Calu3 (cell line): ENCODE measurements around the gene HDLBP. TPM values are rescaled to one million over a fixed set of nuclear protein-coding genes. Genes with fewer than 3 reads are reported as not detected.

Experiments used
- BruUV-seq: library from RNA; stranded (reverse); fragments of 400-500 nt; replicated peaks from 2 replicates; lab custom pipeline; 2021; lab: Mats Ljungman, UMichigan
- CTCF ChIA-PET: fragments of 300-600 bp; sonication (Branson Sonifier 250); formaldehyde crosslinking; loops from one replicate; lab custom pipeline; 2022; ENCODE audit warnings: antibody characterized with exemption; lab: Charles Lee
- DNase-seq: peaks from one replicate; pipeline ENCODE4 v3.0.0; 2022
- H3K27ac Mint-ChIP-seq: one replicate; pipeline ENCODE4 v1.8.0; 2022; ENCODE audit warnings: mixed read lengths; ENCODE audit not compliant: unreplicated experiment
- H3K27me3 Mint-ChIP-seq: one replicate; pipeline ENCODE4 v1.8.0; 2022; ENCODE audit warnings: mixed read lengths; ENCODE audit not compliant: unreplicated experiment
- H3K36me3 Mint-ChIP-seq: one replicate; pipeline ENCODE4 v1.8.0; 2022; ENCODE audit warnings: mild to moderate bottlenecking, moderate library complexity, mixed read lengths; ENCODE audit not compliant: insufficient read depth, unreplicated experiment
- H3K4me1 Mint-ChIP-seq: one replicate; pipeline ENCODE4 v1.8.0; 2022; ENCODE audit warnings: mild to moderate bottlenecking, low read depth, mixed read lengths; ENCODE audit not compliant: unreplicated experiment
- H3K4me3 Mint-ChIP-seq: one replicate; pipeline ENCODE4 v1.8.0; 2022; ENCODE audit warnings: mild to moderate bottlenecking, low read depth, moderate library complexity, mixed read lengths; ENCODE audit not compliant: unreplicated experiment
- H3K9me3 Mint-ChIP-seq: one replicate; pipeline ENCODE4 v1.8.0; 2022; ENCODE audit warnings: low read depth, mixed read lengths; ENCODE audit not compliant: unreplicated experiment
- intact Hi-C: fragments of 100-400 bp; cut with micrococcal nuclease; formaldehyde crosslinking; loops from one replicate; pipeline ENCODE4 v1.10.0; 2022; ENCODE audit not compliant: unreplicated experiment
- total RNA-seq: library from RNA; stranded (reverse); gene quantifications from 2 replicates; pipeline ENCODE4 v1.2.3, GENCODE V29; 2022
- TF ChIP-seq, protein P1 (sequence below): fragments of 200-600 bp; IDR thresholded peaks from one replicate; pipeline ENCODE4 v1.8.0; 2022; ENCODE audit warnings: antibody characterized with exemption; ENCODE audit not compliant: unreplicated experiment

The HDLBP gene
- total RNA-seq, 1 experiment from 2014 or later: 493 TPM

DNA sequence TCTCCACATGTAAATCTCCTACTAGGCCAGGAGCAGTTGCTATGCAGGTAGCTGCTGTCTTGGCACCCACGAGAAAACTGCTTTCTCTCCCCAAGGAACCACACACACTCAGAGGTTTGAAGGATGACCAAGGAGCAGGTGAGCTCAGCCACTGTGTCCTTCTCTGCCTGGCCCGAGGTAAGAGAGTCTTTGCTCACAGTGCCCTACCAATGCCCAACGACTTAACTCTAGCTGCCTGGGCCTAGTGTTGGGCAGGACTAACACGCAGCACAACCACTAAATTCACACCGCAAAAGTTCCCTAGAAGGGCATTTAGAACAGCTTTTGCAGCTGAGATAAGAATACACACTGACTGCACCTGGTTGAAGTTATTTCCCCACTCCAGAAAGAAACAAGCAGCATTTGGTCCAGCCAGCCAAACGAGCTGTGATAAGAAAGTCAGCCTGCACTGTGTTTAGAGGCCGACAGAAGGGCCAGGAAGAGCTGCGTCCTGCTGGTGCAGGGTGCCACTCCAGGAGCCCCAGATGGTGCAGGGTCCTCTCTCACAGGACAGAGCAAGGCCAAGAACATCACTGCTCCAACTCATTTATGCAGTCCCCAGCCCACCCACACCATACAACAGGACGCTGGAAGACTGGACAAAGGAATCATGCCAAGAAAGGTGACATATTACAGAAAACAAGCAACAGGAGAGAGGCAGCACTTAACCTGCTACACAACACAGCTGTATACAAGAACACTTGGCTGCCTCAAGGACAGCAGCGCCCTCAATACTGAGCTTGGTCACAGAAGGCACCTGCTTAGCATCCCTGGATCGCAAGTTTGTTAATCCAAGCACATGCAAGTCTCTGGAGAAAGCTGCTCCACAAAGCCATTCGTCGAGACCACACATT lies 12.5 kb downstream of the HDLBP start:
- Mint-ChIP-seq H3K27ac (no peak overlapping the region), H3K4me3 (no peak overlapping the region), H3K4me1 (peaks cover 27% of the 10 kb centered on the region), H3K27me3 (no peaks in the 10 kb centered on the region), H3K36me3 (no peaks in the 10 kb centered on the region), H3K9me3 (no peaks in the 10 kb centered on the region)
- intact Hi-C loops: no loop called here
- TF ChIP-seq, protein P1, sequence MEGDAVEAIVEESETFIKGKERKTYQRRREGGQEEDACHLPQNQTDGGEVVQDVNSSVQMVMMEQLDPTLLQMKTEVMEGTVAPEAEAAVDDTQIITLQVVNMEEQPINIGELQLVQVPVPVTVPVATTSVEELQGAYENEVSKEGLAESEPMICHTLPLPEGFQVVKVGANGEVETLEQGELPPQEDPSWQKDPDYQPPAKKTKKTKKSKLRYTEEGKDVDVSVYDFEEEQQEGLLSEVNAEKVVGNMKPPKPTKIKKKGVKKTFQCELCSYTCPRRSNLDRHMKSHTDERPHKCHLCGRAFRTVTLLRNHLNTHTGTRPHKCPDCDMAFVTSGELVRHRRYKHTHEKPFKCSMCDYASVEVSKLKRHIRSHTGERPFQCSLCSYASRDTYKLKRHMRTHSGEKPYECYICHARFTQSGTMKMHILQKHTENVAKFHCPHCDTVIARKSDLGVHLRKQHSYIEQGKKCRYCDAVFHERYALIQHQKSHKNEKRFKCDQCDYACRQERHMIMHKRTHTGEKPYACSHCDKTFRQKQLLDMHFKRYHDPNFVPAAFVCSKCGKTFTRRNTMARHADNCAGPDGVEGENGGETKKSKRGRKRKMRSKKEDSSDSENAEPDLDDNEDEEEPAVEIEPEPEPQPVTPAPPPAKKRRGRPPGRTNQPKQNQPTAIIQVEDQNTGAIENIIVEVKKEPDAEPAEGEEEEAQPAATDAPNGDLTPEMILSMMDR: no peak
- no TSS peak for BruUV-seq
- CTCF ChIA-PET: interaction anchor here (0.9 to 1.1 kb wide), 2 partner anchors 11 to 12 kb away, joined by 3 read pairs; no protein-coding TSS in a partner anchor
- no peak for DNase-seq

DNA sequence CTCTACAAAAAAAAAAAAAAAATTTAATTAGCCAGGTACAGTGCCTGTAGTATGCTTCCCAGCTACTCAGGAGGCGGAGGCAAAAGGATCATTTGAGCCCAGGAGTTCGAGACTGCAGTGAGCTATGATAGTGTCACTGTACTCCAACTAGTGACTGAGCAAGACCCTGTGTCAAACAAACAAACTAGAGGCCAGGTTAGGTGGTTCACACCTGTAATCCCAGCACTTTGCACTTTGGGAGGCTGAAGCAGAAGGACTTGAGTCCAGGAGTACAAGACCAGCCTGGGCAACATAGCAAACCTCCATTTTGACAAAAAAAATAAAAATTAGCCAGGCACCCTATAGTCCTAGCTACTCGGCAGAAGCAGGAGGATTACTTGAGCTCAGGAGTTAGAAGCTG lies 13.4 kb downstream of the HDLBP start:
- BruUV-seq: no TSS peak
- no peak for DNase-seq
- H3K4me3 Mint-ChIP-seq: no peak overlapping the region
- intact Hi-C loops: no loop called here
- H3K4me1 Mint-ChIP-seq: peaks cover 27% of the 10 kb centered on the region
- H3K9me3 Mint-ChIP-seq: no peaks in the 10 kb centered on the region
- no peak overlapping the region for H3K27ac Mint-ChIP-seq
- no peaks in the 10 kb centered on the region for H3K27me3 Mint-ChIP-seq
- CTCF ChIA-PET: interaction anchor here (0.6 to 0.9 kb wide), 2 partner anchors 10 to 276 kb away, joined by 3 to 9 read pairs; no protein-coding TSS in a partner anchor
- H3K36me3 Mint-ChIP-seq: peaks cover 5% of the 10 kb centered on the region
- TF ChIP-seq, protein P1: no peak

DNA sequence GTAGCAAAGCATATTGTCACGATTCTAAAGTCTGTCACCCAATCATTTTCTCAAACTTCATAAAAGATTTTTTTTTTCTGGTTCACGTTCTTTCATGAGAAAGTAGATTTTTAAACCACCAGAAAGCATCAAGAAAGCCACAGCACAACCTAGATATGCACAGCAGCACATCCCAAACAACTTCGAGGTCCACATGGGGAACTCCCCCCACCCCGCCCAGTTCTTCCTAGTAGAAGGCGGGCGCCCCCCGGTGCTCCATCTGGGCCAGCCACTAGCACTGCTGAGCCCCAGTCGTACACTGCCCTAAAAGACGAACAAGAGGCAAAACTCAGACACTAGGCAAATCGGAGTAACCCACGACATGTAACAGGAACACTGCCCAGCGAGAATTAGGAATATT lies 15.5 kb downstream of the HDLBP start:
- peaks cover 5% of the 10 kb centered on the region for H3K36me3 Mint-ChIP-seq
- H3K27ac Mint-ChIP-seq: no peak overlapping the region
- BruUV-seq: no TSS peak
- DNase-seq: no peak
- TF ChIP-seq, protein P1: no peak
- H3K4me1 Mint-ChIP-seq: peaks cover 27% of the 10 kb centered on the region
- intact Hi-C loops: no loop called here
- CTCF ChIA-PET: no interaction called here
- H3K9me3 Mint-ChIP-seq: no peaks in the 10 kb centered on the region
- no peaks in the 10 kb centered on the region for H3K27me3 Mint-ChIP-seq
- H3K4me3 Mint-ChIP-seq: no peak overlapping the region

DNA sequence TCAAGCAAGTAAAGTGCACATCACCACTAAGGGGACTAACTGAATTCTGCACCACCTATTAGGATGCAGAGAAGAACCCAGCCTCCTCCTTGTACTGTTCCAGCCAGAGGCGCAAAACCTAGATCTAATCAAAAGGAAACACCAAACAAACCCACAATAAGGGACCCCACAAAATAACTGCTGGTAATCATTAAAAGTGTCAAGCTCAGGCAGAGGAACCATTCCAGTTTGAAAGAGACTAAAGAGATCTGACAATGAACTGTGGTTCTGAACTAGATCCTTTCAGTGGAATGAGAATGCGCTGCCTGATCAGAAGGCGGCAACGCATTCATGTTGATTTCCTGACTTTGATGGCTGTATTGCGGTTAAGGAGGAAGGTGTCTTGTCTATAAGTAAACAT lies 16.8 kb downstream of the HDLBP start:
- no peak for DNase-seq
- H3K4me1 Mint-ChIP-seq: peaks cover 27% of the 10 kb centered on the region
- intact Hi-C loops: no loop called here
- no peak overlapping the region for H3K4me3 Mint-ChIP-seq
- BruUV-seq: no TSS peak
- no peaks in the 10 kb centered on the region for H3K9me3 Mint-ChIP-seq
- peaks cover 5% of the 10 kb centered on the region for H3K36me3 Mint-ChIP-seq
- TF ChIP-seq, protein P1: no peak
- CTCF ChIA-PET: no interaction called here
- no peaks in the 10 kb centered on the region for H3K27me3 Mint-ChIP-seq
- no peak overlapping the region for H3K27ac Mint-ChIP-seq
